ENCODE data around the gene HBQ1. TPM values are rescaled to one million over a fixed set of nuclear protein-coding genes. Genes with fewer than 3 reads are reported as not detected.
"Not testable (repeated sequence)": the region's sequence is repeated elsewhere in the genome, so short reads cannot be mapped to it uniquely, and the experiment has no call there.

The HBQ1 gene
- total and polyA plus RNA-seq, 2 donors: 0.30 to 1.9 TPM

DNA sequence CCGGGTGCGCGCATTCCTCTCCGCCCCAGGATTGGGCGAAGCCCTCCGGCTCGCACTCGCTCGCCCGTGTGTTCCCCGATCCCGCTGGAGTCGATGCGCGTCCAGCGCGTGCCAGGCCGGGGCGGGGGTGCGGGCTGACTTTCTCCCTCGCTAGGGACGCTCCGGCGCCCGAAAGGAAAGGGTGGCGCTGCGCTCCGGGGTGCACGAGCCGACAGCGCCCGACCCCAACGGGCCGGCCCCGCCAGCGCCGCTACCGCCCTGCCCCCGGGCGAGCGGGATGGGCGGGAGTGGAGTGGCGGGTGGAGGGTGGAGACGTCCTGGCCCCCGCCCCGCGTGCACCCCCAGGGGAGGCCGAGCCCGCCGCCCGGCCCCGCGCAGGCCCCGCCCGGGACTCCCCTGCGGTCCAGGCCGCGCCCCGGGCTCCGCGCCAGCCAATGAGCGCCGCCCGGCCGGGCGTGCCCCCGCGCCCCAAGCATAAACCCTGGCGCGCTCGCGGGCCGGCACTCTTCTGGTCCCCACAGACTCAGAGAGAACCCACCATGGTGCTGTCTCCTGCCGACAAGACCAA lies 7.8 kb upstream of the HBQ1 start, which contains the start of gene HBA2:
Gene HBA2 (plus strand): TSS at position 503 of the 568 bp plus-strand sequence. CDS start 37 bp downstream, at position 540.
- H3K27ac ChIP-seq (ENCODE audit: low read depth in 1 of 2, low read length in 1 of 2); H3K36me3 ChIP-seq (ENCODE audit: control insufficient read depth in 2 of 2, insufficient read depth in 2 of 2, low read length in 1 of 2); H3K4me3 ChIP-seq (ENCODE audit: low read length in 2 of 2); DNase-seq (ENCODE audit: low read depth in 6 of 9, low spot score in 9 of 9); H3K9me3 ChIP-seq (ENCODE audit: control insufficient read depth in 2 of 2, insufficient read depth in 1 of 2, low read length in 1 of 2); H3K4me1 ChIP-seq (ENCODE audit: control insufficient read depth in 2 of 2, insufficient read depth in 2 of 2, low read length in 2 of 2): not testable (repeated sequence)
- WGBS: no CpG with 5 or more reads among the region's 74 CpGs
- peaks cover 40 to 73% of the 10 kb centered on the region in 2 donors for H3K27me3 ChIP-seq (ENCODE audit: control insufficient read depth in 2 of 2, insufficient read depth in 1 of 2, low read length in 1 of 2)

- H3K4me3 ChIP-seq (ENCODE audit: low read length in 2 of 2): not testable (repeated sequence)
These were observed 6.9 kb upstream of the HBQ1 start for GRCh38 chr16:173211-173854.

DNA sequence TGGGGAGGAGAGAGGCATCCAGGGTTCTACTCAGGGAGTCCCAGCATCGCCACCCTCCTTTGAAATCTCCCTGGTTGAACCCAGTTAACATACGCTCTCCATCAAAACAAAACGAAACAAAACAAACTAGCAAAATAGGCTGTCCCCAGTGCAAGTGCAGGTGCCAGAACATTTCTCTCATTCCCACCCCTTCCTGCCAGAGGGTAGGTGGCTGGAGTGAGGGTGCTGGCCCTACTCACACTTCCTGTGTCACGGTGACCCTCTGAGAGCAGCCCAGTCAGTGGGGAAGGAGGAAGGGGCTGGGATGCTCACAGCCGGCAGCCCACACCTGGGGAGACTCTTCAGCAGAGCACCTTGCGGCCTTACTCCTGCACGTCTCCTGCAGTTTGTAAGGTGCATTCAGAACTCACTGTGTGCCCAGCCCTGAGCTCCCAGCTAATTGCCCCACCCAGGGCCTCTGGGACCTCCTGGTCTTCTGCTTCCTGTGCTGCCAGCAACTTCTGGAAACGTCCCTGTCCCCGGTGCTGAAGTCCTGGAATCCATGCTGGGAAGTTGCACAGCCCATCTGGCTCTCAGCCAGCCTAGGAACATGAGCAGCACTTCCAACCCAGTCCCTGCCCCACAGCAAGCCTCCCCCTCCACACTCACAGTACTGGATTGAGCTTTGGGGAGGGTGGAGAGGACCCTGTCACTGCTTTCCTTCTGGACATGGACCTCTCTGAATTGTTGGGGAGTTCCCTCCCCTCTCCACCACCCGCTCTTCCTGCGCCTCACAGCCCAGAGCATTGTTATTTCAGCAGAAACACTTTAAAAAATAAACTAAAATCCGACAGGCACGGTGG lies 6.1 kb upstream of the HBQ1 start:
- not testable (repeated sequence) for H3K4me3 ChIP-seq (ENCODE audit: low read length in 2 of 2); H3K9me3 ChIP-seq (ENCODE audit: control insufficient read depth in 2 of 2, insufficient read depth in 1 of 2, low read length in 1 of 2); H3K27ac ChIP-seq (ENCODE audit: low read depth in 1 of 2, low read length in 1 of 2); H3K36me3 ChIP-seq (ENCODE audit: control insufficient read depth in 2 of 2, insufficient read depth in 2 of 2, low read length in 1 of 2); H3K4me1 ChIP-seq (ENCODE audit: control insufficient read depth in 2 of 2, insufficient read depth in 2 of 2, low read length in 2 of 2); DNase-seq (ENCODE audit: low read depth in 6 of 9, low spot score in 9 of 9)
- 20% methylated on average over 9 of the region's 13 CpGs for WGBS
- peaks cover 45 to 73% of the 10 kb centered on the region in 2 donors for H3K27me3 ChIP-seq (ENCODE audit: control insufficient read depth in 2 of 2, insufficient read depth in 1 of 2, low read length in 1 of 2)

More at GRCh38 chr16:173211-173854, 6.9 kb upstream of the HBQ1 start:
- not testable (repeated sequence) for H3K27ac ChIP-seq (ENCODE audit: low read depth in 1 of 2, low read length in 1 of 2); H3K4me1 ChIP-seq (ENCODE audit: control insufficient read depth in 2 of 2, insufficient read depth in 2 of 2, low read length in 2 of 2); H3K36me3 ChIP-seq (ENCODE audit: control insufficient read depth in 2 of 2, insufficient read depth in 2 of 2, low read length in 1 of 2); DNase-seq (ENCODE audit: low read depth in 6 of 9, low spot score in 9 of 9); H3K9me3 ChIP-seq (ENCODE audit: control insufficient read depth in 2 of 2, insufficient read depth in 1 of 2, low read length in 1 of 2)
- WGBS: 14% methylated on average over 29 of the region's 44 CpGs
- peaks cover 42 to 73% of the 10 kb centered on the region in 2 donors for H3K27me3 ChIP-seq (ENCODE audit: control insufficient read depth in 2 of 2, insufficient read depth in 1 of 2, low read length in 1 of 2)

- H3K4me3 ChIP-seq (ENCODE audit: low read length in 2 of 2): no peak overlapping the region
- peaks cover 50 to 75% of the 10 kb centered on the region in 2 donors for H3K27me3 ChIP-seq (ENCODE audit: control insufficient read depth in 2 of 2, insufficient read depth in 1 of 2, low read length in 1 of 2)
- no peaks in the 10 kb centered on the region for H3K9me3 ChIP-seq (ENCODE audit: control insufficient read depth in 2 of 2, insufficient read depth in 1 of 2, low read length in 1 of 2)
- no peak for DNase-seq (ENCODE audit: low read depth in 6 of 9, low spot score in 9 of 9)
- H3K27ac ChIP-seq (ENCODE audit: low read depth in 1 of 2, low read length in 1 of 2): no peak overlapping the region
- WGBS: 17% methylated on average over 8 of the region's 8 CpGs
- peaks cover 2% of the 10 kb centered on the region in 2 donors for H3K4me1 ChIP-seq (ENCODE audit: control insufficient read depth in 2 of 2, insufficient read depth in 2 of 2, low read length in 2 of 2)
- H3K36me3 ChIP-seq (ENCODE audit: control insufficient read depth in 2 of 2, insufficient read depth in 2 of 2, low read length in 1 of 2): no peaks in the 10 kb centered on the region
These were observed 5.0 kb upstream of the HBQ1 start for GRCh38 chr16:175011-175949.

DNA sequence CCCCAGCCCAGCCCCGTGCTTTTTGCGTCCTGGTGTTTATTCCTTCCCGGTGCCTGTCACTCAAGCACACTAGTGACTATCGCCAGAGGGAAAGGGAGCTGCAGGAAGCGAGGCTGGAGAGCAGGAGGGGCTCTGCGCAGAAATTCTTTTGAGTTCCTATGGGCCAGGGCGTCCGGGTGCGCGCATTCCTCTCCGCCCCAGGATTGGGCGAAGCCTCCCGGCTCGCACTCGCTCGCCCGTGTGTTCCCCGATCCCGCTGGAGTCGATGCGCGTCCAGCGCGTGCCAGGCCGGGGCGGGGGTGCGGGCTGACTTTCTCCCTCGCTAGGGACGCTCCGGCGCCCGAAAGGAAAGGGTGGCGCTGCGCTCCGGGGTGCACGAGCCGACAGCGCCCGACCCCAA lies 4.3 kb upstream of the HBQ1 start:
- 4% methylated on average over 25 of the region's 39 CpGs for WGBS
- H3K27ac ChIP-seq (ENCODE audit: low read depth in 1 of 2, low read length in 1 of 2); H3K36me3 ChIP-seq (ENCODE audit: control insufficient read depth in 2 of 2, insufficient read depth in 2 of 2, low read length in 1 of 2); H3K4me3 ChIP-seq (ENCODE audit: low read length in 2 of 2); H3K4me1 ChIP-seq (ENCODE audit: control insufficient read depth in 2 of 2, insufficient read depth in 2 of 2, low read length in 2 of 2); DNase-seq (ENCODE audit: low read depth in 6 of 9, low spot score in 9 of 9); H3K9me3 ChIP-seq (ENCODE audit: control insufficient read depth in 2 of 2, insufficient read depth in 1 of 2, low read length in 1 of 2): not testable (repeated sequence)
- peaks cover 54 to 75% of the 10 kb centered on the region in 2 donors for H3K27me3 ChIP-seq (ENCODE audit: control insufficient read depth in 2 of 2, insufficient read depth in 1 of 2, low read length in 1 of 2)

GRCh38 chr16:176477-177382 lies 3.5 kb upstream of the HBQ1 start, which contains the start of gene HBA1:
Gene HBA1, plus strand, starts transcription at chr16:176680. Its CDS starts 37 bp downstream, at chr16:176717.
- DNase-seq (ENCODE audit: low read depth in 6 of 9, low spot score in 9 of 9): not testable (repeated sequence)

DNA sequence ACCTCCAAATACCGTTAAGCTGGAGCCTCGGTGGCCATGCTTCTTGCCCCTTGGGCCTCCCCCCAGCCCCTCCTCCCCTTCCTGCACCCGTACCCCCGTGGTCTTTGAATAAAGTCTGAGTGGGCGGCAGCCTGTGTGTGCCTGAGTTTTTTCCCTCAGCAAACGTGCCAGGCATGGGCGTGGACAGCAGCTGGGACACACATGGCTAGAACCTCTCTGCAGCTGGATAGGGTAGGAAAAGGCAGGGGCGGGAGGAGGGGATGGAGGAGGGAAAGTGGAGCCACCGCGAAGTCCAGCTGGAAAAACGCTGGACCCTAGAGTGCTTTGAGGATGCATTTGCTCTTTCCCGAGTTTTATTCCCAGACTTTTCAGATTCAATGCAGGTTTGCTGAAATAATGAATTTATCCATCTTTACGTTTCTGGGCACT lies 2.9 kb upstream of the HBQ1 start:
- 19% methylated on average over 13 of the region's 13 CpGs for WGBS
- DNase-seq (ENCODE audit: low read depth in 6 of 9, low spot score in 9 of 9): no peak
- H3K4me3 ChIP-seq (ENCODE audit: low read length in 2 of 2): no peak overlapping the region
- peaks cover 0 to 7% of the 10 kb centered on the region in 2 donors for H3K9me3 ChIP-seq (ENCODE audit: control insufficient read depth in 2 of 2, insufficient read depth in 1 of 2, low read length in 1 of 2)
- peaks cover 50 to 72% of the 10 kb centered on the region in 2 donors for H3K27me3 ChIP-seq (ENCODE audit: control insufficient read depth in 2 of 2, insufficient read depth in 1 of 2, low read length in 1 of 2)
- H3K4me1 ChIP-seq (ENCODE audit: control insufficient read depth in 2 of 2, insufficient read depth in 2 of 2, low read length in 2 of 2): peaks cover 11 to 13% of the 10 kb centered on the region in 2 donors
- no peak overlapping the region for H3K27ac ChIP-seq (ENCODE audit: low read depth in 1 of 2, low read length in 1 of 2)
- H3K36me3 ChIP-seq (ENCODE audit: control insufficient read depth in 2 of 2, insufficient read depth in 2 of 2, low read length in 1 of 2): no peaks in the 10 kb centered on the region

More at GRCh38 chr16:176477-177382, 3.5 kb upstream of the HBQ1 start, which contains the start of gene HBA1:
- Histone ChIP-seq H3K27me3 (ENCODE audit: control insufficient read depth in 2 of 2, insufficient read depth in 1 of 2, low read length in 1 of 2) (peaks cover 52 to 74% of the 10 kb centered on the region in 2 donors), H3K4me1 (ENCODE audit: control insufficient read depth in 2 of 2, insufficient read depth in 2 of 2, low read length in 2 of 2) (peaks cover 11 to 13% of the 10 kb centered on the region in 2 donors)
- not testable (repeated sequence) for H3K9me3 ChIP-seq (ENCODE audit: control insufficient read depth in 2 of 2, insufficient read depth in 1 of 2, low read length in 1 of 2); H3K4me3 ChIP-seq (ENCODE audit: low read length in 2 of 2); H3K36me3 ChIP-seq (ENCODE audit: control insufficient read depth in 2 of 2, insufficient read depth in 2 of 2, low read length in 1 of 2); H3K27ac ChIP-seq (ENCODE audit: low read depth in 1 of 2, low read length in 1 of 2)
- WGBS: 8% methylated on average over 39 of the region's 88 CpGs

Data from thymus (tissue), 11 donors.